H9 (cell line): ENCODE results near the gene ERI3. TPM values are rescaled to one million over a fixed set of nuclear protein-coding genes. Genes with fewer than 3 reads are reported as not detected.

Experiments
- DNase-seq: peaks from one replicate; pipeline ENCODE4 v3.0.0-alpha.2; 2017
- H2AFZ ChIP-seq: one replicate; pipeline ENCODE4 v1.6.1; 2013; ENCODE audit warnings: mild to moderate bottlenecking, low read length, control low read depth, moderate library complexity
- H2AK5ac ChIP-seq: 2 replicates; pipeline ENCODE4 v1.6.1; 2013; ENCODE audit warnings: low read length, control low read depth, mixed read lengths; ENCODE audit not compliant: insufficient read length
- H2BK120ac ChIP-seq: one replicate; pipeline ENCODE4 v1.6.1; 2013; ENCODE audit warnings: low read depth, mild to moderate bottlenecking, low read length, control low read depth, inconsistent platforms; ENCODE audit not compliant: poor library complexity, severe bottlenecking
- H2BK12ac ChIP-seq: 2 replicates; pipeline ENCODE4 v1.6.1; 2013; ENCODE audit warnings: low read length, control low read depth, mixed read lengths, low read depth; ENCODE audit not compliant: insufficient read length
- H2BK15ac ChIP-seq: 2 replicates; pipeline ENCODE4 v1.6.1; 2013; ENCODE audit warnings: low read depth, low read length, control low read depth
- H2BK20ac ChIP-seq: one replicate; pipeline ENCODE4 v1.6.1; 2013; ENCODE audit warnings: low read depth, mild to moderate bottlenecking, low read length, control low read depth, inconsistent platforms; ENCODE audit not compliant: poor library complexity, severe bottlenecking
- H2BK5ac ChIP-seq: 2 replicates; pipeline ENCODE4 v1.6.1; 2013; ENCODE audit warnings: low read length, control low read depth, mixed read lengths; ENCODE audit not compliant: insufficient read length
- H3K14ac ChIP-seq: 2 replicates; pipeline ENCODE4 v1.6.1; 2013; ENCODE audit warnings: low read length, control low read depth; ENCODE audit not compliant: insufficient read depth
- H3K18ac ChIP-seq: 2 replicates; pipeline ENCODE4 v1.6.1; 2013; ENCODE audit warnings: low read depth, mild to moderate bottlenecking, mixed read lengths, low read length, control low read depth; ENCODE audit not compliant: insufficient read length
- H3K23ac ChIP-seq: 2 replicates; pipeline ENCODE4 v1.6.1; 2013; ENCODE audit warnings: low read length, control low read depth, mixed read lengths, low read depth; ENCODE audit not compliant: insufficient read length
- H3K23me2 ChIP-seq: 2 replicates; pipeline ENCODE4 v1.6.1; 2013; ENCODE audit warnings: low read depth, mild to moderate bottlenecking, mixed read lengths, low read length, control low read depth; ENCODE audit not compliant: insufficient read length, poor library complexity, severe bottlenecking
- H3K27ac ChIP-seq: 2 replicates; pipeline ENCODE4 v1.5.1; 2013; ENCODE audit warnings: low read length, control low read depth, mixed read lengths, low read depth; ENCODE audit not compliant: insufficient read length
- H3K27me3 ChIP-seq: 2 replicates; pipeline ENCODE4 v1.6.1; 2013; ENCODE audit warnings: low read length, control low read depth, inconsistent platforms; ENCODE audit not compliant: insufficient read depth
- H3K4ac ChIP-seq: 2 replicates; pipeline ENCODE4 v1.6.1; 2013; ENCODE audit warnings: low read depth, mild to moderate bottlenecking, control low read depth, inconsistent platforms, low read length, moderate library complexity
- H3K4me1 ChIP-seq: 2 replicates; pipeline ENCODE4 v1.6.1; 2013; ENCODE audit warnings: low read length, control low read depth, inconsistent platforms; ENCODE audit not compliant: insufficient read depth
- H3K4me2 ChIP-seq: 2 replicates; pipeline ENCODE4 v1.6.1; 2013; ENCODE audit warnings: low read length, control low read depth, mixed read lengths; ENCODE audit not compliant: insufficient read length, insufficient read depth
- H3K56ac ChIP-seq: 2 replicates; pipeline ENCODE4 v1.6.1; 2013; ENCODE audit warnings: low read depth, mild to moderate bottlenecking, mixed read lengths, low read length, control low read depth; ENCODE audit not compliant: insufficient read length
- H3K79me1 ChIP-seq: 2 replicates; pipeline ENCODE4 v1.6.1; 2013; ENCODE audit warnings: low read depth, mild to moderate bottlenecking, moderate library complexity, low read length, control low read depth, inconsistent platforms; ENCODE audit not compliant: insufficient read depth, poor library complexity, severe bottlenecking
- H3K79me2 ChIP-seq: 2 replicates; pipeline ENCODE4 v1.6.1; 2013; ENCODE audit warnings: low read length, control low read depth, inconsistent platforms; ENCODE audit not compliant: insufficient read depth
- H3K9ac ChIP-seq: 2 replicates; pipeline ENCODE4 v1.6.1; 2013; ENCODE audit warnings: low read length, control low read depth, mixed read lengths; ENCODE audit not compliant: insufficient read length; ENCODE audit errors: extremely low read depth
- H3K9me3 ChIP-seq: one replicate; pipeline ENCODE4 v1.6.1; 2013; ENCODE audit warnings: low read depth, low read length, inconsistent platforms; ENCODE audit not compliant: control insufficient read depth
- H3T11ph ChIP-seq: one replicate; pipeline ENCODE4 v1.6.1; 2013; ENCODE audit warnings: mild to moderate bottlenecking, low read length, control low read depth, inconsistent platforms
- H4K20me1 ChIP-seq: one replicate; pipeline ENCODE4 v1.6.1; 2013; ENCODE audit not compliant: control insufficient read depth, insufficient read length, insufficient read depth
- H4K5ac ChIP-seq: 2 replicates; pipeline ENCODE4 v1.6.1; 2013; ENCODE audit warnings: low read depth, mild to moderate bottlenecking, mixed read lengths, low read length, control low read depth; ENCODE audit not compliant: insufficient read length
- H4K8ac ChIP-seq: replicated peaks from 2 replicates; pipeline ENCODE4 v1.6.1; 2013; ENCODE audit warnings: low read length, control low read depth, mixed read lengths, low read depth; ENCODE audit not compliant: insufficient read length
- H4K91ac ChIP-seq: 2 replicates; pipeline ENCODE4 v1.6.1; 2013; ENCODE audit warnings: low read depth, mild to moderate bottlenecking, moderate library complexity, mixed read lengths, low read length, control low read depth; ENCODE audit not compliant: insufficient read length
- H3K27ac Mint-ChIP-seq, 3 experiments: 2 replicates in 2 of 3; 3 replicates in 1 of 3; pipeline ENCODE4 v1.8.0; 2020 to 2021; ENCODE audit warnings: mixed read lengths in 3 of 3, mild to moderate bottlenecking in 1 of 3, moderate library complexity in 1 of 3
- H3K27me3 Mint-ChIP-seq: 2 replicates; pipeline ENCODE4 v1.8.0; 2021; ENCODE audit warnings: low read depth, mild to moderate bottlenecking, moderate library complexity, mixed read lengths
- H3K36me3 Mint-ChIP-seq, 3 experiments: 2 replicates in 2 of 3; 3 replicates in 1 of 3; pipeline ENCODE4 v1.8.0; 2020 to 2021; ENCODE audit warnings: low read depth in 3 of 3, mixed read lengths in 3 of 3; ENCODE audit not compliant: insufficient read depth in 1 of 3
- H3K4me1 Mint-ChIP-seq, 2 experiments: 2 replicates each; pipeline ENCODE4 v1.8.0; 2020; ENCODE audit warnings: mixed read lengths in 2 of 2
- H3K4me3 Mint-ChIP-seq, 2 experiments: 2 replicates in 1 of 2; 3 replicates in 1 of 2; pipeline ENCODE4 v1.8.0; 2020 to 2021; ENCODE audit warnings: mild to moderate bottlenecking in 2 of 2, mixed read lengths in 2 of 2, moderate library complexity in 1 of 2
- H3K9me3 Mint-ChIP-seq, 2 experiments: 2 replicates in 1 of 2; 3 replicates in 1 of 2; pipeline ENCODE4 v1.8.0; 2020; ENCODE audit warnings: mild to moderate bottlenecking in 2 of 2, mixed read lengths in 2 of 2, moderate library complexity in 1 of 2
- WGBS: extraction: QIAGEN DNeasy Blood & Tissue Kit; methylation state at CpG from one replicate; pipeline ENCODE4 v1.1.7; 2013; ENCODE audit warnings: missing lambda C conversion rate, low lambda C conversion rate, mixed read lengths; ENCODE audit not compliant: insufficient read length; ENCODE audit errors: extremely low coverage; 5-methylcytosine and 5-hydroxymethylcytosine counted together
- total RNA-seq: library from RNA; stranded (reverse); gene quantifications from 2 replicates; pipeline ENCODE4 v1.2.1, GENCODE V29; 2021
- TF ChIP-seq, protein P1 (sequence below): fragments of 200-600 bp; sonication (generic); conservative IDR thresholded peaks from 3 replicates; pipeline ENCODE4 v1.8.0; 2021; ENCODE audit warnings: antibody characterized with exemption, mild to moderate bottlenecking

Gene ERI3
- total RNA-seq, 1 experiment from 2014 or later: 61.6 TPM

DNA sequence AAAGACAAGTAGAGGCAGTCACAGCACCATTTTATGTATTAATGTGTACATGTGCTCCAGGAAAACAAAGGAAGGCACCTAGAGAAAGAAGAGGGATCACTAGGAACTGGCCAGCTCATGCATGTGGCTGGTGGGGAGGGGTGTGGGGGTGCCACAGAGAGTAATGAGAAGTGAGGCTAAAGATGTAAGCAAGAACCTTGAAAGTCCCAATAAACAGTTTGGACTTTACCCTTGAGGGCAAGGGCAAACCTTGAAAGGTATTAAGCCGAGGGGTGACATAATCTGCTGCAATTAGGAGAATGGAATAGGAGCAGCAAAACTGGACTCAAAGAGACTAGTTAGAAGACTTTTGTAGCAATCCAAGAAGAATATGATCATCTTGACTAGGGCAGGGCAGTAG lies 51.5 kb downstream of the ERI3 start:
- Histone ChIP-seq H3K27ac (no peak overlapping the region), H4K20me1 (no peaks in the 10 kb centered on the region), H2AFZ (no peak overlapping the region), H4K91ac (no peak overlapping the region), H3K4ac (no peak overlapping the region), H3K4me2 (no peak overlapping the region), H3K4me1 (no peaks in the 10 kb centered on the region), H3K9ac (no peak overlapping the region), H3K23ac (no peak overlapping the region), H2AK5ac (no peak overlapping the region), H3K79me2 (no peaks in the 10 kb centered on the region), H3K23me2 (no peaks in the 10 kb centered on the region), H3K79me1 (no peaks in the 10 kb centered on the region), H2BK12ac (no peak overlapping the region), H3K56ac (no peak overlapping the region), H3K9me3 (no peaks in the 10 kb centered on the region), H4K5ac (no peak overlapping the region), H2BK120ac (no peak overlapping the region), H2BK15ac (no peak overlapping the region), H3T11ph (no peak overlapping the region), H3K27me3 (no peaks in the 10 kb centered on the region), H3K18ac (no peak overlapping the region), H3K14ac (no peak overlapping the region), H2BK5ac (no peak overlapping the region), H2BK20ac (no peak overlapping the region), H4K8ac (no peak overlapping the region)
- no peak for DNase-seq
- Mint-ChIP-seq H3K4me1 (peaks cover 5 to 11% of the 10 kb centered on the region in 2 experiments; a peak in 3 of 4 replicates), H3K4me3 (no peak overlapping the region), H3K9me3 (no peaks in the 10 kb centered on the region), H3K27ac (no peak overlapping the region), H3K27me3 (no peaks in the 10 kb centered on the region), H3K36me3 (peaks cover 13 to 53% (median 52%) of the 10 kb centered on the region in 3 experiments; a peak in 6 of 7 replicates)
- WGBS: no CpG with 5 or more reads among the region's 1 CpG
- TF ChIP-seq, protein P1, sequence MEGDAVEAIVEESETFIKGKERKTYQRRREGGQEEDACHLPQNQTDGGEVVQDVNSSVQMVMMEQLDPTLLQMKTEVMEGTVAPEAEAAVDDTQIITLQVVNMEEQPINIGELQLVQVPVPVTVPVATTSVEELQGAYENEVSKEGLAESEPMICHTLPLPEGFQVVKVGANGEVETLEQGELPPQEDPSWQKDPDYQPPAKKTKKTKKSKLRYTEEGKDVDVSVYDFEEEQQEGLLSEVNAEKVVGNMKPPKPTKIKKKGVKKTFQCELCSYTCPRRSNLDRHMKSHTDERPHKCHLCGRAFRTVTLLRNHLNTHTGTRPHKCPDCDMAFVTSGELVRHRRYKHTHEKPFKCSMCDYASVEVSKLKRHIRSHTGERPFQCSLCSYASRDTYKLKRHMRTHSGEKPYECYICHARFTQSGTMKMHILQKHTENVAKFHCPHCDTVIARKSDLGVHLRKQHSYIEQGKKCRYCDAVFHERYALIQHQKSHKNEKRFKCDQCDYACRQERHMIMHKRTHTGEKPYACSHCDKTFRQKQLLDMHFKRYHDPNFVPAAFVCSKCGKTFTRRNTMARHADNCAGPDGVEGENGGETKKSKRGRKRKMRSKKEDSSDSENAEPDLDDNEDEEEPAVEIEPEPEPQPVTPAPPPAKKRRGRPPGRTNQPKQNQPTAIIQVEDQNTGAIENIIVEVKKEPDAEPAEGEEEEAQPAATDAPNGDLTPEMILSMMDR: no peak
